IMR-90 (cell line): ENCODE measurements around the gene CD180. TPM values are rescaled to one million over a fixed set of nuclear protein-coding genes. Genes with fewer than 3 reads are reported as not detected.

Experiments
- ATAC-seq: fragments of 200-7000 bp; cut with Tn5 transposase; 2 replicates; pipeline ENCODE4 v1.9.1; 2020; ENCODE audit warnings: low read depth, mild to moderate bottlenecking, moderate library complexity
- BruUV-seq: library from RNA; stranded (reverse); fragments of 400-500 nt; replicated peaks from 2 replicates; lab custom pipeline; 2021; lab: Mats Ljungman, UMichigan
- CTCF ChIA-PET: fragments of 300-600 bp; formaldehyde crosslinking; extraction: SDS; loops from one replicate; lab custom pipeline; 2021; ENCODE audit warnings: antibody characterized with exemption; lab: Yijun Ruan, JAX
- POLR2A ChIA-PET: fragments of 300-600 bp; sonication (Branson Sonifier 250); formaldehyde crosslinking; loops from one replicate; lab custom pipeline; 2022; ENCODE audit warnings: antibody characterized with exemption; ENCODE audit not compliant: unreplicated experiment; lab: Charles Lee
- DNase-seq: peaks from one replicate; pipeline ENCODE4 v3.0.0; 2013
- H2AFZ ChIP-seq: replicated peaks from 2 replicates; pipeline ENCODE3; 2013; ENCODE audit warnings: low read length, mild to moderate bottlenecking; ENCODE audit not compliant: poor library complexity
- H2AK5ac ChIP-seq: 2 replicates; pipeline ENCODE4 v1.6.1; 2013; ENCODE audit warnings: low read depth, low read length, inconsistent platforms
- H2AK9ac ChIP-seq: replicated peaks from 2 replicates; pipeline ENCODE3; 2013; ENCODE audit warnings: mild to moderate bottlenecking, low read depth, low read length, moderate library complexity; ENCODE audit not compliant: poor library complexity
- H2BK120ac ChIP-seq: 2 replicates; pipeline ENCODE4 v1.6.1; 2013; ENCODE audit warnings: low read depth, low read length, inconsistent platforms
- H2BK15ac ChIP-seq: 3 replicates; pipeline ENCODE4 v1.6.1; 2013; ENCODE audit warnings: low read depth, low read length, inconsistent platforms
- H2BK20ac ChIP-seq: 2 replicates; pipeline ENCODE4 v1.6.1; 2013; ENCODE audit warnings: low read depth, mild to moderate bottlenecking, inconsistent platforms, low read length, moderate library complexity
- H2BK5ac ChIP-seq: 2 replicates; pipeline ENCODE4 v1.6.1; 2013; ENCODE audit warnings: mild to moderate bottlenecking, low read depth, low read length, inconsistent platforms; ENCODE audit not compliant: poor library complexity, severe bottlenecking
- H3K14ac ChIP-seq: replicated peaks from 2 replicates; pipeline ENCODE4 v1.6.1; 2013; ENCODE audit warnings: low read depth, low read length, inconsistent platforms
- H3K18ac ChIP-seq: 2 replicates; pipeline ENCODE4 v1.6.1; 2013; ENCODE audit warnings: low read depth, low read length, control low read depth
- H3K23ac ChIP-seq: 2 replicates; pipeline ENCODE4 v1.6.1; 2013; ENCODE audit warnings: low read depth, low read length, inconsistent platforms
- H3K27ac ChIP-seq: 2 replicates; pipeline ENCODE4 v1.5.1; 2013; ENCODE audit warnings: mild to moderate bottlenecking, control low read depth, low read length; ENCODE audit not compliant: insufficient read depth
- H3K27me3 ChIP-seq: 2 replicates; pipeline ENCODE4 v1.6.1; 2013; ENCODE audit warnings: low read length; ENCODE audit not compliant: control insufficient read depth, insufficient read depth
- H3K36me3 ChIP-seq: 2 replicates; pipeline ENCODE4 v1.6.1; 2013; ENCODE audit warnings: low read length, mixed read lengths; ENCODE audit not compliant: control insufficient read depth, insufficient read depth
- H3K4ac ChIP-seq: 2 replicates; pipeline ENCODE4 v1.6.1; 2013; ENCODE audit warnings: low read depth, low read length, inconsistent platforms
- H3K4me1 ChIP-seq: 2 replicates; pipeline ENCODE4 v1.6.1; 2013; ENCODE audit warnings: low read length, mixed read lengths; ENCODE audit not compliant: control insufficient read depth, insufficient read depth
- H3K4me2 ChIP-seq: 2 replicates; pipeline ENCODE4 v1.6.1; 2013; ENCODE audit warnings: low read depth, mild to moderate bottlenecking, control low read depth, low read length, moderate library complexity
- H3K4me3 ChIP-seq: 2 replicates; pipeline ENCODE4 v1.5.1; 2013; ENCODE audit warnings: low read depth, mild to moderate bottlenecking, control low read depth, low read length, moderate library complexity; ENCODE audit not compliant: insufficient read depth
- H3K56ac ChIP-seq: 2 replicates; pipeline ENCODE4 v1.6.1; 2013; ENCODE audit warnings: low read length, inconsistent platforms; ENCODE audit not compliant: insufficient read depth; ENCODE audit errors: extremely low read depth
- H3K79me1 ChIP-seq, 2 experiments: 2 replicates each; pipeline ENCODE4 v1.6.1; 2013; ENCODE audit warnings: low read length in 2 of 2, inconsistent platforms in 1 of 2, low read depth in 1 of 2
- H3K9ac ChIP-seq: 2 replicates; pipeline ENCODE4 v1.6.1; 2013; ENCODE audit warnings: low read depth, low read length, control low read depth
- H3K9me1 ChIP-seq: 2 replicates; pipeline ENCODE4 v1.6.1; 2013; ENCODE audit warnings: low read length, inconsistent platforms; ENCODE audit not compliant: insufficient read depth
- H3K9me3 ChIP-seq: 2 replicates; pipeline ENCODE4 v1.6.1; 2013; ENCODE audit warnings: low read length; ENCODE audit not compliant: control insufficient read depth, insufficient read depth
- H4K20me1 ChIP-seq: 2 replicates; pipeline ENCODE4 v1.6.1; 2013; ENCODE audit warnings: low read length, inconsistent platforms; ENCODE audit not compliant: insufficient read depth
- H4K5ac ChIP-seq: 2 replicates; pipeline ENCODE4 v1.6.1; 2013; ENCODE audit warnings: mild to moderate bottlenecking, low read depth, low read length, control low read depth
- H4K8ac ChIP-seq, 2 experiments: 2 replicates each; pipeline ENCODE4 v1.6.1; 2013; ENCODE audit warnings: low read depth in 2 of 2, low read length in 2 of 2, control low read depth in 1 of 2, inconsistent platforms in 1 of 2
- H4K91ac ChIP-seq: 2 replicates; pipeline ENCODE4 v1.6.1; 2013; ENCODE audit warnings: low read depth, low read length, inconsistent platforms; ENCODE audit not compliant: insufficient read depth
- BHLHE40 ChIP-seq: fragments of 150-350 bp; IDR thresholded peaks from 2 replicates; pipeline ENCODE4 v1.6.1; 2016; ENCODE audit warnings: mild to moderate bottlenecking, low read depth, low read length
- CEBPB ChIP-seq: IDR thresholded peaks from 2 replicates; pipeline ENCODE4 v1.6.1; 2012; ENCODE audit warnings: low read depth, low read length, improper control_type of control experiment
- CHD1 ChIP-seq: IDR thresholded peaks from 2 replicates; pipeline ENCODE4 v1.6.1; 2012; ENCODE audit warnings: low read depth, low read length, improper control_type of control experiment
- FOS ChIP-seq: fragments of 150-350 bp; IDR thresholded peaks from 2 replicates; pipeline ENCODE4 v1.6.1; 2016; ENCODE audit warnings: low read depth, low read length
- MAFK ChIP-seq: IDR thresholded peaks from 2 replicates; pipeline ENCODE4 v1.6.1; 2012; ENCODE audit warnings: low read depth, low read length, improper control_type of control experiment
- MAZ ChIP-seq: IDR thresholded peaks from 2 replicates; pipeline ENCODE4 v1.6.1; 2012; ENCODE audit warnings: low read depth, mild to moderate bottlenecking, low read length, improper control_type of control experiment, moderate library complexity, borderline replicate concordance
- MXI1 ChIP-seq: IDR thresholded peaks from 2 replicates; pipeline ENCODE4 v1.6.1; 2012; ENCODE audit warnings: low read depth, mild to moderate bottlenecking, low read length, moderate library complexity, borderline replicate concordance
- NFE2L2 ChIP-seq: fragments of 150-350 bp; IDR thresholded peaks from 2 replicates; pipeline ENCODE4 v1.6.1; 2016; ENCODE audit warnings: low read depth, mild to moderate bottlenecking, low read length
- POLR2A ChIP-seq: IDR thresholded peaks from 2 replicates; pipeline ENCODE4 v1.6.1; 2012; ENCODE audit warnings: mild to moderate bottlenecking, low read depth, low read length
- RAD21 ChIP-seq: IDR thresholded peaks from 2 replicates; pipeline ENCODE4 v1.6.1; 2012; ENCODE audit warnings: low read length, improper control_type of control experiment
- RCOR1 ChIP-seq: IDR thresholded peaks from 2 replicates; pipeline ENCODE4 v1.6.1; 2012; ENCODE audit warnings: mild to moderate bottlenecking, low read length, improper control_type of control experiment; ENCODE audit not compliant: insufficient replicate concordance
- RFX5 ChIP-seq: IDR thresholded peaks from 2 replicates; pipeline ENCODE4 v1.8.0; 2012; ENCODE audit warnings: low read depth, mild to moderate bottlenecking, low read length, moderate library complexity
- SMC3 ChIP-seq: fragments of 150-350 bp; IDR thresholded peaks from 2 replicates; pipeline ENCODE4 v1.6.1; 2016; ENCODE audit warnings: low read depth, mild to moderate bottlenecking, antibody characterized with exemption, low read length, moderate library complexity
- dilution Hi-C: fragments of 300-500 bp; cut with HindIII; formaldehyde crosslinking; loops from one replicate; pipeline ENCODE4 v1.14.3; 2018; ENCODE audit warnings: low sequenced_read_pairs; ENCODE audit not compliant: unreplicated experiment
- in situ Hi-C: fragments of 300-500 bp; cut with MboI; formaldehyde crosslinking; loops from 3 replicates; pipeline ENCODE4 v1.14.3; 2019; ENCODE audit warnings: low sequenced_read_pairs, inconsistent platforms, mixed read lengths
- intact Hi-C: fragments of 100-400 bp; cut with micrococcal nuclease; formaldehyde crosslinking; loops from 2 replicates; pipeline ENCODE4 v1.10.0; 2022
- polyA plus RNA-seq, 3 experiments: library from polyadenylated mRNA; depleted of rRNA; stranded (reverse); fragments of >200 nt; gene quantifications; 2 replicates each; pipeline ENCODE4 v1.2.3, GENCODE V29; 2012; ENCODE audit warnings: low replicate concordance in 1 of 3
- total RNA-seq: library from RNA; depleted of rRNA; stranded (reverse); fragments of >200 nt; gene quantifications from 2 replicates; pipeline ENCODE4 v1.2.3, GENCODE V29; 2012
- TF ChIP-seq, protein P1 (sequence below): conservative IDR thresholded peaks from 2 replicates; pipeline ENCODE4 v1.5.1; 2012; ENCODE audit warnings: mild to moderate bottlenecking, low read depth, low read length, improper control_type of control experiment
- TF ChIP-seq, protein P2 (sequence below): fragments of 150-350 bp; IDR thresholded peaks from 2 replicates; pipeline ENCODE4 v1.6.1; 2017; ENCODE audit warnings: mild to moderate bottlenecking, antibody characterized with exemption, low read length, low read depth
- TF ChIP-seq, protein P3 (sequence below): fragments of 150-350 bp; IDR thresholded peaks from 2 replicates; pipeline ENCODE4 v1.6.1; 2016; ENCODE audit warnings: low read depth, mild to moderate bottlenecking, low read length, moderate library complexity, borderline replicate concordance

The CD180 gene
- total and polyA plus RNA-seq, 2 of the 4 experiments (the other 2 are of a cell fraction): not detected

DNA sequence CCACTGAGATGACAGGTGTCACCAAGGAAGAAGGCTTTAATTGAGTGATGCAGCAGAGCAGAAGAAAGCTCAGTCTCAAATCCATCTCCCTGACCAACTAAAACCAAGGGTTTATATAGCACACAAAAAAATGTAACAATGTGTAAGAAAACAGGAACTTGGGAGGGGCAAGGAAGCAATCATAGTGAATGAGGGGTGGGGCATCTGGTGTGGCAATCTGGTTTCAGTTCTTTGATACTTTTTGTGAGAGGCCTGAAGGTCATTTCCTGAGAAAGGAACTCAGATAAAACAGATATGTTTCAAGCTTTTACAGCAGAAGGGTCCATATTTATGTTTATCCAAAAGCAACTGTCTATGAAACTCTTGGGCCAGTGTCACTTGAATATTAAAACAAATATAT, 19.7 kb downstream of the CD180 start:
- ChIA-PET POLR2A (no interaction called here), CTCF (no interaction called here)
- no peak for DNase-seq
- Histone ChIP-seq H3K18ac (no peak overlapping the region), H3K79me1 (no peaks in the 10 kb centered on the region), H3K23ac (no peak overlapping the region), H4K5ac (no peak overlapping the region), H3K27ac (no peak overlapping the region), H3K36me3 (no peaks in the 10 kb centered on the region), H4K20me1 (no peaks in the 10 kb centered on the region), H3K9me1 (no peaks in the 10 kb centered on the region), H4K8ac (no peak overlapping the region), H2AK5ac (no peak overlapping the region), H3K9me3 (no peaks in the 10 kb centered on the region), H3K56ac (no peak overlapping the region), H3K9ac (no peak overlapping the region), H2BK5ac (no peak overlapping the region), H4K91ac (no peak overlapping the region), H3K14ac (no peak overlapping the region), H3K4me2 (no peak overlapping the region), H3K4me3 (no peak overlapping the region), H2AFZ (no peak overlapping the region), H3K27me3 (no peaks in the 10 kb centered on the region), H2BK120ac (no peak overlapping the region), H3K4me1 (no peaks in the 10 kb centered on the region), H2AK9ac (no peak overlapping the region), H2BK15ac (no peak overlapping the region), H2BK20ac (no peak overlapping the region), H3K4ac (no peak overlapping the region)
- intact Hi-C loops: no loop called here
- dilution Hi-C loops: no loop called here
- in situ Hi-C loops: no loop called here
- TF ChIP-seq, protein P1, sequence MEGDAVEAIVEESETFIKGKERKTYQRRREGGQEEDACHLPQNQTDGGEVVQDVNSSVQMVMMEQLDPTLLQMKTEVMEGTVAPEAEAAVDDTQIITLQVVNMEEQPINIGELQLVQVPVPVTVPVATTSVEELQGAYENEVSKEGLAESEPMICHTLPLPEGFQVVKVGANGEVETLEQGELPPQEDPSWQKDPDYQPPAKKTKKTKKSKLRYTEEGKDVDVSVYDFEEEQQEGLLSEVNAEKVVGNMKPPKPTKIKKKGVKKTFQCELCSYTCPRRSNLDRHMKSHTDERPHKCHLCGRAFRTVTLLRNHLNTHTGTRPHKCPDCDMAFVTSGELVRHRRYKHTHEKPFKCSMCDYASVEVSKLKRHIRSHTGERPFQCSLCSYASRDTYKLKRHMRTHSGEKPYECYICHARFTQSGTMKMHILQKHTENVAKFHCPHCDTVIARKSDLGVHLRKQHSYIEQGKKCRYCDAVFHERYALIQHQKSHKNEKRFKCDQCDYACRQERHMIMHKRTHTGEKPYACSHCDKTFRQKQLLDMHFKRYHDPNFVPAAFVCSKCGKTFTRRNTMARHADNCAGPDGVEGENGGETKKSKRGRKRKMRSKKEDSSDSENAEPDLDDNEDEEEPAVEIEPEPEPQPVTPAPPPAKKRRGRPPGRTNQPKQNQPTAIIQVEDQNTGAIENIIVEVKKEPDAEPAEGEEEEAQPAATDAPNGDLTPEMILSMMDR: no peak
- TF ChIP-seq, protein P2, sequence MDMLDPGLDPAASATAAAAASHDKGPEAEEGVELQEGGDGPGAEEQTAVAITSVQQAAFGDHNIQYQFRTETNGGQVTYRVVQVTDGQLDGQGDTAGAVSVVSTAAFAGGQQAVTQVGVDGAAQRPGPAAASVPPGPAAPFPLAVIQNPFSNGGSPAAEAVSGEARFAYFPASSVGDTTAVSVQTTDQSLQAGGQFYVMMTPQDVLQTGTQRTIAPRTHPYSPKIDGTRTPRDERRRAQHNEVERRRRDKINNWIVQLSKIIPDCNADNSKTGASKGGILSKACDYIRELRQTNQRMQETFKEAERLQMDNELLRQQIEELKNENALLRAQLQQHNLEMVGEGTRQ: no peak
- TF ChIP-seq MXI1 (no peak), CHD1 (no peak), BHLHE40 (no peak), MAFK (no peak), MAZ (no peak), CEBPB (no peak), RAD21 (no peak), NFE2L2 (no peak), RCOR1 (no peak), SMC3 (no peak), RFX5 (no peak), POLR2A (no peak), FOS (no peak)
- TF ChIP-seq, protein P3, sequence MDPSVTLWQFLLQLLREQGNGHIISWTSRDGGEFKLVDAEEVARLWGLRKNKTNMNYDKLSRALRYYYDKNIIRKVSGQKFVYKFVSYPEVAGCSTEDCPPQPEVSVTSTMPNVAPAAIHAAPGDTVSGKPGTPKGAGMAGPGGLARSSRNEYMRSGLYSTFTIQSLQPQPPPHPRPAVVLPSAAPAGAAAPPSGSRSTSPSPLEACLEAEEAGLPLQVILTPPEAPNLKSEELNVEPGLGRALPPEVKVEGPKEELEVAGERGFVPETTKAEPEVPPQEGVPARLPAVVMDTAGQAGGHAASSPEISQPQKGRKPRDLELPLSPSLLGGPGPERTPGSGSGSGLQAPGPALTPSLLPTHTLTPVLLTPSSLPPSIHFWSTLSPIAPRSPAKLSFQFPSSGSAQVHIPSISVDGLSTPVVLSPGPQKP: no peak
- ATAC-seq: no peak
- no TSS peak for BruUV-seq
